GM19025 (cell line): ENCODE data around the gene ARPP21.

Experiments
- ATAC-seq: cut with Tn5 transposase; IDR thresholded peaks from one replicate; pipeline ENCODE4 v1.9.1; 2021; ENCODE audit warnings: mild to moderate bottlenecking, low read depth, moderate library complexity; ENCODE audit not compliant: unreplicated experiment

ARPP21 gene

DNA sequence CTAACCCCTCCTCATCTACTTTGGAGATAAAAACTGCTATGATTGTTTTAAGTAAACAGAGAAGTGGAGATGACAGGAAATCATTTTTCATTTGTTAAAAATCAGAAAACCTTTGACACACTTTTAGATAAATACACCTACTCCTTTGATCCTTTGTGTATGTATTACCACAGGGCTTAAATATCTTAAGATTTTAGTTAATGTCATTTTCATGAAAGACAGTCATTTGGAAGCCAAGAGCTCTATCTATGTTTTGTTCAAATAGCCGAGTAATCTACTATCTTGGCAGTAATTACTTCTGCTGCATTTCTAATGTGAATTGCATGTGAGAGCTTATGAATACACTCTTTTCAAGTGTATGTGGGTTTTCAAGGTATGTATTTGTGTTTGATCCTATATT lies 2.0 kb downstream of the ARPP21 start:
- ATAC-seq: no peak

DNA sequence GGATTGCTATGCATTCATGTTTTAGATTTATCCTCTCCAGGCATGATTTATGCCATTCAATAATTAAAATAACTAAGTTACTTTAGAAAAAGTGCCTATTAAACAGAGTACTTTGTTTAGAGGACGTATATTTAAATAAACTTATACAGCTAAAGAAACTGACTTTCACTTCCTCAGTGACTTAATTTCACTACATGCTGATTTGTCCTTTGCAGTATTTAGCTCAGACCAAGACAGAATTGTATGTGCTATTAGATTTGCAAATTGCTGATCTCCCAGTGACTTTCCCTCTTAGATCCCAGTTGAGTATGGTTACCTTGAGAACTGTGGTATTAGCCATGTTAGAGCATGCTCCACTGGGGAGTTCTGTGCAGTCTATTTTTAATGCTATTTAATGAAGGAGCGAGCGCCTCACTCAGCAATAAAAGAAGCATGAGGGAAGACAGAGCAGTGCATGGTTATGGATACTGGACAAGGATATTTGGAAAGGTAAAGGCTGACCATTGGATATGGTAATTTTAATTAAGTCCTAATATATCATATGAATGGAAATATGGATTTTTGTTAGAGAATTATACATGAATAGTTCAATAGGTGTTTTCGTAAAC lies 2.7 kb downstream of the ARPP21 start:
- no peak for ATAC-seq

DNA sequence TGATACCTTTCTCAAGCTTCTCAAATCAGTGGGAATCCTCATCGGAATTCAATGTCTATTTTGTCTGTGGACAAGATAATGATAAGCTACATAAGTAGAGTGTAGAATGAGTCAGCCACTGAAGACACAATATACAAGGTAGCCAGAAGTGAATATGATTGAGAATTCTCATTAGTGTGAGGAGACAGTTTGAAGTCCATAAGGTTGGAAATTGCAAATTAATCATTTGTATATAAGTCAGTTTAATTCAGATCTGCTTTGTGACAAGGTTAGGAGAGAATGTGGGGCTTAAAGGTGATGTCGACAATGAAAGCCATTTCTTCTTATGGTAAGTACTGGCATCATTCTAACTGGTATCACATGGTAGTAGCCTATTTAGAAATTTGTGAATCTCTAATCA lies 4.2 kb downstream of the ARPP21 start:
- no peak for ATAC-seq

DNA sequence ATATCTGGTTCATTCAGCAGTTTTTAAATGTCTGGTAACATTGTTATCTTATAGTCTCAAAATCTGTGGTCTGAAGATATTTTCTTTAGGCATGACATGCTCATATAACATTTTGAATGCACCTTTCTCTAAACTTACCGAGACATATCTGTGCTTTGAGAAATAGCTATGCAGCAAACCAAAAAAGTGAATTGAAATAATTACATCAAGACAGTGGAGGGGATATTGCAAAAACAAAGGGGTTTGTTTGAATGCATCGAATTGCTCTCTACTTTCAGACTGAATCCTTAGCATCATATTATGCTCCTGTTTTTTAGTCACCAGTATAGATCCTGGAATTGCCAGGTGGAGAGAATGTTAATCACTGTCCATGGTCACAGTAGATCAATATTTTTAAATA lies 5.1 kb downstream of the ARPP21 start:
- ATAC-seq: no peak

DNA sequence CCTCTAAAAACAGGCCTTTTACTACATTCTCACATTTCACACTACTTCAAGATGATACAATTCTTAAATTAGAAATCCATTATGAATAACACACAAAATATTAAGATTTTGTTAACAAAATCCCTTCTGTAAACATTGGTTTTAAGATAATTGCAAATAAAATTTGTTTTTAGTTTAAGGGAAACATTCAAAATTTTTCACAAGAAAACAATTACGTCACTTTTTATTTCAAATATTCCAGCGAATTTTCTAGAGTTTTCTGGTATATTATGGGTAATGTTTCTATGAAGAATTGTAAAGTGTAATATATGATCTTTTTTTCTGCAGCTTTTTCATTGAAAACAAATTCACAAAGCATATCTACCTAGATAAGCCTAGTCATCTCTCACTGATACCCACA lies 5.9 kb downstream of the ARPP21 start:
- no peak for ATAC-seq

DNA sequence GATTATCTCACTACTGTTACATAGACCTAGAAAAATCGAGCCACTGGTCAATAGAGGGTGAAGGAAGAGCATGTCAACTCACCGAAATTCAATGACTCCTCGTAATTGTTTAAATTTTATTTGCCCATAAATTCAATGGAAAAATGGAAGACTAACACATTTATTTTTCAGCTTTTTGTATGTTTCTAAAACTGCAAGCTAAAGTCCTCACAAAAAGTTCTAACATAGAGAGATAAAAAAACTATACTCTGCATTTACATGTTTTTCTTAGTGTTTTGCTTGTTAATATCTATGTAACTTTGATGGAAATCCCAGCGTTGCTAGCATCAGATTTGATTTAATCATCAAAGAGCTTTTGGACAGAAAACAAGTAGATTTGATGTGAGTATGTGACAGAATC lies 6.8 kb downstream of the ARPP21 start:
- no peak for ATAC-seq

DNA sequence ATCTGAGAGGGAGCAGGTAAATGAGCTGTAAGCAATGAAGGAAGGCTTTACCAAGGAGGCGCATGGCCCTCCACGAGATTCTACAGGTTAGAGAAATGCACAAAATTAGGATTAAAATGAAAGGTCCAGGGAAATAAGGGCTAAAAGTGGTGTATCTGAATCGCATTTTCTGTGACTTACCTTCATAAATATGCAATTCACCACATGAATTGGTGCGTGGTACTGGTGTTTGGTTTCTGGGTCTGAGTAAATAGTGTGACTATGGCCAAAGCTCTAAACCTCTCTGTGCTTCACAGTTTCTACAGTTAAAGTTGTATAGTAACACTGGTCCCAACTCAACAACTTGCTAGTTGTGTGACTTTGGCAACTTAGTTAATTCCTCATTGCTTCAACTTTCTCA lies 8.1 kb downstream of the ARPP21 start:
- ATAC-seq: no peak

DNA sequence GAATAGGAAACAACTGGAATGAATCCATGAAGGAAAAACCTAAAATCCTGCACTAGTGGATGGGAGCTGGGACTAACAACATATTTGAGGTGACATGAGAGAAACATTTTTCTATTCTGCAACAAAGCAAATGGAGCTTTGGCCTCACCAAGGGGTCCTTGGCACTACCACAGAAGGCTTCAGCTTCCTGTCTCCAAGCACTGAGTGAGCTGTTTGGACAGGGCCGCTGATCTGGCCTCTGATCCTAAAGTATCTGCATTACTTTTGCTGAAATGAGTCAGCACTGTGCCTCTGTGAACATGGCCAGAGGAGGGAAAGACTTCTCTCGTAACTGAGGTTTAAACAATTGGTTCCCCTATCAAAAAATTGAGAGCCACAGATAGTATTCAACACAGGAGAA lies 9.0 kb downstream of the ARPP21 start:
- ATAC-seq: no peak

DNA sequence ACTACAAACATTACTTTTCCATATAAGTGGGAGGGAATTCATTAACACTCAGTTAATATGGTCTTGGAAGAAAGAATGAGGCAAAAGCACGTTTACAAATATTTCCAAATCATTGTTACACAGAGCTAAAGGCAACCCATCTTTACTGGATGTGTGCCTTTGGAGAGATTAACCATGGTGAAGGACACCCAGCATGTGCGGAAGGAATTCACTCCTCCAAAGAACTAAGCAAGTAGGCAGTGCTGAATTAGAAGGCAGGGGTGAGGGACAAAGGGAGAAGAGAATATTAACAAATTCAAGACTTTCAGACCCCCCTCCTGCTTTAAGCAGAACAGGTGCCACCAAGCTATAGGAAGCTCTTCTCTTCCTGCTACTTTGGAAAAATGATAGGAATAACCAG lies 10.1 kb downstream of the ARPP21 start:
- ATAC-seq: no peak

DNA sequence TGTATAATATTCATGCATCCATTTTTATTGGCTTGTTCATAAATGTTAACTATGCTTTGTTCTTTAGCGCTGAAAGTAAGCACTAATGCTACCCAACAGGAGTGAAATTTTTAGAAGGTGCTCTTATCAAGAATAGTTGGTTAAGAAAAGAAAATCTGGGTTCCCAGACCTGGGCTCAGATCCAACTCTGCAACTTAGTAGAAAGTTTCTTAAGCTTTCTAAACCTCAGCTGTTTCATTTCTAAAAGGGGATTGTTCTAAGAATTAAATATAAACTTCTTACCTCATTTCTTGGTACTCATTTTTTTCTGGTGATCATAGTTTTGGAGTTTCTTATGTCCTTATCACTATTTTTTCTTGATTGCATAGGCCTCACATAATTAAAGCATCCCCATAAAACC lies 12.1 kb downstream of the ARPP21 start:
- no peak for ATAC-seq

DNA sequence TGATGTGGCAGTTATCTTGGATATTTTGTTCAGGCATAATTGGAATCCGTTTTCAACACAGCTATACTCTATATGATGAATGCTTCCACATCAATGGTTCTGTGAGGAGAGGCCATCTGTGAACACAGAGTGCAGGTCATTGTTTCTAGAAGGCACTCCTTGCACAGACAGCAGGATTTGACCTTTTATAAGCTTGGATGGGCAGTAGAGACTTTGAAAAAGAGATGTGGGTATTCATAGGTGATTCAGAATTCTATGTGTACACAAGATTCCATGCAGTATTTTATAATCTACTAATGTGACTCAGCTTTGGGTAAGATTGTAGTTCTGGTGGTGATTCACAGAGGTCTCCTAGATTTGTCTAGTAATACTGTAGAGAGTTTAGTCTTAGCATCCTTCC lies 12.5 kb downstream of the ARPP21 start:
- no peak for ATAC-seq

DNA sequence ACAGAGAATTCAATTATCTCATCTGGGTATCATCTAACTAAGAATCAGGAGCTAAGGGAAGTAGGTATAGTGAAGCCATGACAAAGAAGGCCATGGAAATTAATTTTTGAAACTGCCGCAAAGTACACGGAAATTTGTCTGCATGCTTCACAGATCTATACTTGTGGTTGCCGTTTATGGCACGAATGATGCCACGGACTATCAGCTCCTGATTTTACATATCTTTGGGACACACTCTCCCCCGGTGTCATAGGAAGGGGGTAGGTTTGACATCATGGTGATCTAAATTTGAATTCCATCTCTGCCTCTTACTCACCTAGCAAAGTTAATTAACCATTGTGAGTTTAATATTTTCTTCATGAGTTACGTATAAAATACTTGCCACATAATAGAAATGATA lies 14.0 kb downstream of the ARPP21 start:
- ATAC-seq: no peak

DNA sequence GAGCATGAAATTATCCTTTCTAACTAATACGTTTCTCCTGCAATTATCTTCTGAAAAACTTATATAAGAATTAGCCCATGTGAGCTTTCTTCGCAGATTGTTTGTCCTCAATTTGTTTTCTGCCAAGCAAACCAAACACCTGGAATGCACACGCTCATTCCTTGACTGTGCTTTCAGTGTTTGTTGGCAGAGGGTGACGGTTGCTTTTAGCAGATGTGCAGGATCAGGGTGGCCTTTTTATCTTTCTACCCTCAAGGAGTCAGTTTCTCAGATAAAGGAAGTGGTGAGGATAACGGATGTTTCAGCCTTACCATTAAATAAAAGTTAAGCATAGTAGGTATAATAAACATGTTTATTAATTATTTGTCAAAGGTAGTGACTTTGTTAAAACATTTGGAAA lies 15.2 kb downstream of the ARPP21 start:
- ATAC-seq: no peak

DNA sequence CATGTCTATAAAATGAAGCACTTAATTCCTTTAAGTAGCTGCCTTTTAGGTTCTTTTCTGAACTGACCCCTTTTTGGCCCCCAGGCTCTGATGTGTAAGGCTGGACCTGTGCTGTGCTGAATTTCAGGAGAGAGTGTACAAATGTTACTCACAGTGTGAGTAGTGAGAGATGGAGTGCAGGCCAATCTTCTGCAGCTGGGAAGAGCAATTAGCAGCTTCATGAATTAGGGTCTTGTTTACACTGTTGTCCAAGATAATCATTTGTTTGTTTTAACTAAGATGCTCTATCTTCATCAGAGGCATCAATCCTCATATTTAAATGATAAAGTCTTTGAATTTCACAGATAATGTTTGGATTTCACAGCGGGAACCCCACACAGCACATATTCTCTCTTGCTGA lies 19.4 kb downstream of the ARPP21 start:
- no peak for ATAC-seq

DNA sequence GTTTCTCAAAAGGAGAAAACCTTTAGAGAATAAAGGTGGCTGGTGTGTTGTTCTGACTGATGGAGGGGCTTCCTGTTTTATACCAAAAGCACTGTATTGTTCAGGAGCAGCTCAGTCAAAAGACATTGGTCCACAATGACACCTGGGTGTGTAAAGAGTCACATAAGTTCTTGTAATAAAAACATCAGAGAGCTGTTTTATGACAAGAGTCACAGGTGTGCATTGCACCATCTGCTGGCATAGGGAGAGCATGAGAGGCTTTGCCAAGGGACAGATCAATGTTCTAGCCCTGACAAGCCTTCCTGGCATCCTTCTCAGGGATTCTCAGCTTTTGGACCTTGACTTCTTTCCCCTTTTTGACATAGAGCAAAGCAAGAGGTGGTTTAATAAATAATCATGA lies 20.4 kb downstream of the ARPP21 start:
- ATAC-seq: no peak

DNA sequence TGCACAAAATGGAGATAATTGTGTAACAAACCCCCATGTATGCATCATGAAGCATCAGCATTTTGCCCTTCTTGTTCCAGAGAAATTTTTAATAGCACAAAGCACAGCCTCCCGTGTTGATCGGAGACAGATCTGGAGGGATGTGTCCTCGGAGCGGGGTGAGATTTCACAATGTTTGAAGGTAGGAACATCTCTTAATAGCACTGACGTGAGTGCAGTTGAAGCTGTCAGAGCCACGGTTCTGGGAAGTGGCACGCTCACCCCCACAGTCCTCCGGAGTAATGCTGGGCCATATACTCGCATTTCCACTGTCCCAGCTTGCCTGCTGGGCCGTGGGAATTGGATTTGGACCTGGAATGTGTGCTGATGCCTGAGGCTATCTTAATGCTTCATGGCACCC lies 24.1 kb downstream of the ARPP21 start:
- ATAC-seq: no peak

DNA sequence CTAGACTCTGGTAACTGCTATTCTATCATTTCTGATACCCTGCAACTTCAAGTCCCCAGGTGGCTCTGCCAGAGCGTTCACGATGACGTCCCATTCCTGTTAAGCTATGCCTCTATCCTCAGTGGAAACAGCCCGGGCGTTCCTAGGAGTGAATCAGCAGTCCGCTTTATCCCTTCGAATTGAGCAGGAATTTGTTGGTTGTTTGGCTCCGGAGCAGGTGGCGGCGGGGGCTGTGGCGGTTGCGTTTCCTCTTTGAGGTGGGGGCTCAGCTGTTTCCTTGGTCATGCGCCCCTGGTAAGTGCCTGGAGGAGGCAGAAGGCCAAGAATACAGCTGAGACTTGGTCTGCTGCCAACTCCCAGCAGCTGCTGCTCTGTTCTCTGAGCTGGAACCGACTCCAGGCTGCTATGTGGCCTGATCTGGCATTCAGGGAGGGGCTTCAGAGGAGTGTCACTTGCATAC lies 25.2 kb downstream of the ARPP21 start:
- ATAC-seq: no peak

DNA sequence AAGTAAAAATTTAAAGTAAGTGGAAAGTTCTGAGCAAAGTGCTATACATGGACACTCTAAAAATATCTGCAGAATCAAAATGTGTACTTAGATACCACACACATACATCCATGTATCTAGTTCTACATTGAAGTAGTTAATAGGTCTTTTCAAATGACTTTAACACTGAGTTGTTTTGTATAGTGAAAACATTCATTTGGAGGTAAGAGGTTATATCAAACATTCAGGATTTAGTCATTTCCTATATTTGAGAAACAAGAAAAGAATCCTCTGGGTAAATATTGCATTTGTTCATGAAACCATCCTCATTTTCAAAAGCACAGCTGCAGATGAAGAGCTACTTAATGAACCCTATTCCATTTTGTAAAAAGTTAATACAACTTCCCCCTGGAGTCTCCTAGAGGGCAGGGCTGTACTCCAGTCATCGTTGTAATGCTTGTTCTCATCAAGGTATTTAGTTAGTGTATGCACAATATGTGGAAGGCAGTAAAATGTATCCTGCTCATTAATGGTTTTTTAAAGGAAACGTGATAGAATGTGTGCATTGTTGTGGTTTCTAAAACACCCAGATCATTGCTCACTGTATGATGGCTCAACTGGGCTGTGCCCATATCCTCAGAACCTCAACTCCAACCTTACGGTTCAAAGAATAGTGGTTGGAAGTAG lies 26.2 kb downstream of the ARPP21 start:
- no peak for ATAC-seq

DNA sequence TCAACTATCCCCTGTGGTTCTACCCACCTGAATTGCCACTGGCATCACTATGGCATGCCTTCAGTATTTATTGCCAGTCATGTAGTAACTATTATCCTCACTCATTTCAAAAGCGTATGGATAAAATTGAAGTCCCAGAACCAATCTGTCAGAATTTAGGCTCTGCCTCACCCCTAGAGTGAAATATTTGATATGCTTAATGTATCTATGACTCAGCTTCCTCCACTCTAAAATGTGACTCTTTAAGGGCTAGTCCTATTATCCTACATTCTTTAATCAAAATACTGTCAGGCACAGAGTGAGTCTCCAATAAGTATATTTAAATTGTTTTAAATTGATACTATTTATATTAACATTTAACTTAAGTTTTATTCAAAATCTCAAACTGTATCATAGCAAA lies 27.6 kb downstream of the ARPP21 start:
- ATAC-seq: no peak

DNA sequence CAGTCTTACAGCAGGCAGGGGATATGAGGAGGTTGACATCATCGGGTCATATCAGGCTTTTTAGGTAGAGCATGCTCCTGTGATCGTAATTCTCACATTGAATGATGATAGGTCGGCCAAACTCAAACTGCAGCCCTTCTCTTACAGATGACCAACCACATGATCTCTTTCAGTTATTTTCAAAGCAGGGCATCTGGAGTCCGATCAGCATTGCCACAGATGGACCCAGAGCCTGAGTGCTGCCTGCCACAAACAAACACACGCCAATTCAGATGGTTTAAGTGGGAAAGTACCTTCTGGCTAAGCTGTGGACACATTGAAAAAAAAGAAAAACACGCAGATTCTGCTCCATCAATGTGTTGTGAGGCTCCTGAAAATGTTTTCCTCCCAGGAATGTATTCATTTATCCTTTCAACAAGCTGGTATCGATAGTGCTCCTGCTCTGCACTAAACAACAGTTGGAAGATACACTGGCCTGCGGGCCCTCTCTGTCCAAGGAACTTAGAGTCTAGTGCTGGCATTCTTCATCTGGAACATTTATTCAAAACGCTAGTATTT lies 31.2 kb downstream of the ARPP21 start:
- ATAC-seq: no peak

DNA sequence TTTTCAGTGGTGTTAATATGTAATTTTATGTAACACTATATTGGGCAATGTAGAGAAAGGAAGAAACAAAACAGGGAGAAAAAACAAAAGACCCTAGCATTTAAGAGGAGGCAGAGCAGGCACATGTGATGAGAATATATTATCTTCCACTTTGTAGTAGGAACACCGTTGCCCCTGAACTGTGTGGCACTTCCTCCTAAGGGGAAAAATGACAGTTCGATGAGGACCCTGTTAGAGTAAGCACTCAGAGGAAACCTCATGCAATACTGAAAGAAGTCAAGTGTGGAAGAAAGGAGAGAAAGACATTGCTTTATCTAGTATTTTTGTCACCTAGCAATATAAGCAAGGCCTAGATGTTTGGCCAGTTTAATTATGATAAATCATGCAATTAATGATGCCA lies 32.2 kb downstream of the ARPP21 start:
- ATAC-seq: no peak

DNA sequence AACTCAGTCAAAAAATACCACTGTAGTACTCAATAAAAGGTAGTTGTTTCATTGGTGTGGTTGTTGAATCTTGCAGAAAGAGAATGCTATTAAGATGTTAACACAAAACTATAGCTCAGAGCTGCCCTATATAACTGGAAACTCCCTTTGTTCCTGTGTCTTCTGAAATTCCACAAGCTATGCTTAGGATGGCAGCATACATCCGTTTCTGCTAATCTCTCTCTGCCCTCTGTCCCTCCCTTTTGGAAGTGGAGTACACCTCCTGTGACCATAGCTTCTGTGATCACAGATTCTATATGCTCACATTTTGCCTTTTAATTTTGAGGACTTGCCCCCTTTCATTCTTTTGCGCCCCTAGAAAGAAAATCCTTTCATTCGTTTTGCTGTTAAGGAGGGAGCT lies 33.7 kb downstream of the ARPP21 start:
- ATAC-seq: no peak
